HL-60 (cell line): ENCODE results near the gene IRAK1.
A peak's percentile ranks its signal among the peaks of the same experiment; 100 is the strongest.

Experiments used
- CTCF ChIP-seq: IDR thresholded peaks from one replicate; pipeline ENCODE4 v1.5.1; 2011; ENCODE audit warnings: low read length, control low read depth, inconsistent platforms; ENCODE audit not compliant: insufficient read depth
- GABPA ChIP-seq: IDR thresholded peaks from 2 replicates; pipeline ENCODE4 v1.6.1; 2012; ENCODE audit warnings: low read depth
- POLR2AphosphoS5 ChIP-seq: IDR thresholded peaks from 2 replicates; pipeline ENCODE4 v1.6.1; 2012; ENCODE audit warnings: low read depth

GRCh38 chrX:153968754-153969124 is 51.0 kb downstream of the IRAK1 start:
- TF ChIP-seq CTCF (no peak), POLR2AphosphoS5 (peak; percentile 10; the same call in 1 of the 2 replicates), GABPA (no peak)
